Heart left ventricle (tissue), 13 donors: ENCODE measurements around the gene LPA.

ENCODE experiments used
- CTCF ChIP-seq, 12 donors: fragments of 200-600 bp; sonication (generic) in 4 of 12; IDR thresholded peaks; one replicate each; pipeline versions ENCODE4 v1.5.0 to v1.8.0; 2018 to 2022; ENCODE audit warnings: antibody characterized with exemption in 12 of 12, mild to moderate bottlenecking in 5 of 12
- POLR2A ChIP-seq, 2 donors: fragments of 450-650 bp; IDR thresholded peaks; one replicate each; pipeline ENCODE4 v1.6.1; 2017; ENCODE audit warnings: antibody characterized with exemption in 2 of 2, mild to moderate bottlenecking in 2 of 2, moderate library complexity in 2 of 2
- donor health status: ischemic (EF 13 %, LVEDD 7.1; RV severe dilation, severe dysfunction).
- donor health status: DM: no; HTN: yes; CAD: no.
- donor health status: DM: no; HTN: no; CAD: no.
- donor health status: ischemic (EF 25% LVEDD 6.9; RV normal size, moderate dysfunction).
- donor health status: ischemic (EF 25% LVEDD 5.7; RV mildly dilated, moderate dysfunction).
- donor health status: ischemic (EF 35%, LVEDD 5.7; RV mildly dilated, moderate dysfunction).
- donor health status: nonischemic (EF 11% LVEDD 7.7; RV severe dilation, severe dysfunction).
- donor health status: DM: yes; HTN: yes; CAD: no.
- donor health status: PGD.
- donor health status: ischemic (EF 29% LVEDD 5.4; RV normal size, mild dysfunction).
- donor health status: nonischemic (EF 23%, LVEDD 6.1; RV moderate dilation, normal function).

GRCh38 chr6:160519603-160520042 lies 144.5 kb downstream of the LPA start:
- TF ChIP-seq POLR2A (IDR thresholded peaks at IDR 0.05) (no peak), CTCF (IDR thresholded peaks at IDR 0.05) (peak in 8 of 12 donors; percentile 89 to 96 (median 94))
